ENCODE results near the gene GJC2. TPM values are rescaled to one million over a fixed set of nuclear protein-coding genes. Genes with fewer than 3 reads are reported as not detected.

GJC2 gene
- total RNA-seq, 3 donors from 2014 or later = 0.55 to 8.9 (median 1.5) TPM

- DNase-seq (no peak), ATAC-seq (peak; percentile 2)
- H3K4me3 ChIP-seq = no peak overlapping the region
- H3K36me3 ChIP-seq (ENCODE audit: low read depth) = no peaks in the 10 kb centered on the region
- H3K4me1 ChIP-seq (ENCODE audit: low read depth) = no peaks in the 10 kb centered on the region
- intact Hi-C loops (cut with DNase I, micrococcal nuclease) = no loop called here
- no peak for TF ChIP-seq CTCF (IDR thresholded peaks at IDR 0.05)
- H3K9me3 ChIP-seq = no peaks in the 10 kb centered on the region
These were observed 360 bp downstream of the GJC2 start for GRCh38 chr1:228150120-228150460.

GRCh38 chr1:228150461-228151179 is 890 bp downstream of the GJC2 start:
- Histone ChIP-seq H3K4me3 (no peak overlapping the region), H3K9me3 (no peaks in the 10 kb centered on the region), H3K4me1 (ENCODE audit: low read depth) (no peaks in the 10 kb centered on the region), H3K36me3 (ENCODE audit: low read depth) (no peaks in the 10 kb centered on the region)
- peak; percentile 33 for ATAC-seq
- TF ChIP-seq CTCF (IDR thresholded peaks at IDR 0.05) = no peak
- DNase-seq = peak in 2 of 3 donors; percentile 57 to 70
- intact Hi-C loops (cut with DNase I, micrococcal nuclease) = no loop called here

- intact Hi-C loops (cut with DNase I, micrococcal nuclease) = no loop called here
- H3K4me1 ChIP-seq (ENCODE audit: low read depth) = no peaks in the 10 kb centered on the region
- peak; percentile 3 for ATAC-seq
- H3K36me3 ChIP-seq (ENCODE audit: low read depth) = no peaks in the 10 kb centered on the region
- H3K9me3 ChIP-seq = no peaks in the 10 kb centered on the region
- no peak for TF ChIP-seq CTCF (IDR thresholded peaks at IDR 0.05)
- no peak overlapping the region for H3K4me3 ChIP-seq
- no peak for DNase-seq
These were observed 1.6 kb downstream of the GJC2 start for GRCh38 chr1:228151180-228151925.

GRCh38 chr1:228152097-228152917 is 2.6 kb downstream of the GJC2 start:
- H3K4me1 ChIP-seq (ENCODE audit: low read depth) = no peaks in the 10 kb centered on the region
- intact Hi-C loops (cut with DNase I, micrococcal nuclease) = no loop called here
- TF ChIP-seq CTCF (IDR thresholded peaks at IDR 0.05) = no peak
- H3K9me3 ChIP-seq = no peaks in the 10 kb centered on the region
- H3K36me3 ChIP-seq (ENCODE audit: low read depth) = no peaks in the 10 kb centered on the region
- DNase-seq (peak in 1 of 3 donors; percentile 45), ATAC-seq (no peak)
- H3K4me3 ChIP-seq = no peak overlapping the region

- intact Hi-C loops (cut with DNase I, micrococcal nuclease) = no loop called here
- ATAC-seq (no peak), DNase-seq (no peak)
- Histone ChIP-seq H3K36me3 (ENCODE audit: low read depth) (no peaks in the 10 kb centered on the region), H3K9me3 (no peaks in the 10 kb centered on the region), H3K4me1 (ENCODE audit: low read depth) (no peaks in the 10 kb centered on the region), H3K4me3 (no peak overlapping the region)
- TF ChIP-seq CTCF (IDR thresholded peaks at IDR 0.05) = no peak
These were observed 3.2 kb downstream of the GJC2 start for GRCh38 chr1:228152918-228153258.
